Astrocyte (in vitro differentiated cells and primary cell): ENCODE measurements around the gene MSANTD7. TPM values are rescaled to one million over a fixed set of nuclear protein-coding genes. Genes with fewer than 3 reads are reported as not detected.

Source experiments
- DNase-seq: peaks from one replicate; pipeline ENCODE4 v3.0.0-alpha.2; 2010; ENCODE audit warnings: low read depth
- FAIRE-seq: peaks from 2 replicates; lab custom pipeline; 2011; peaks lifted over from hg19 to GRCh38; lab: Jason Lieb, UNC
- H2AFZ ChIP-seq: 2 replicates; pipeline ENCODE4 v1.6.0; 2012; ENCODE audit warnings: low read depth, low read length, inconsistent platforms
- H3K27ac ChIP-seq: 2 replicates; pipeline ENCODE4 v1.5.1; 2011; ENCODE audit warnings: low read depth, low read length, inconsistent platforms
- H3K27me3 ChIP-seq: 2 replicates; pipeline ENCODE4 v1.6.0; 2011; ENCODE audit warnings: low read length, inconsistent platforms; ENCODE audit not compliant: insufficient read depth
- H3K36me3 ChIP-seq: 2 replicates; pipeline ENCODE4 v1.5.1; 2011; ENCODE audit warnings: low read length, inconsistent platforms; ENCODE audit not compliant: insufficient read depth
- H3K4me1 ChIP-seq: 2 replicates; pipeline ENCODE4 v1.5.1; 2011; ENCODE audit warnings: low read length, inconsistent platforms; ENCODE audit not compliant: insufficient read depth
- H3K4me2 ChIP-seq: 2 replicates; pipeline ENCODE4 v1.6.0; 2012; ENCODE audit warnings: low read length, inconsistent platforms
- H3K4me3 ChIP-seq: 2 replicates; pipeline ENCODE4 v1.5.1; 2011; ENCODE audit warnings: low read depth, mild to moderate bottlenecking, low read length, inconsistent platforms; ENCODE audit not compliant: insufficient read depth
- H3K79me2 ChIP-seq: 2 replicates; pipeline ENCODE4 v1.6.0; 2012; ENCODE audit warnings: mild to moderate bottlenecking, low read length, inconsistent platforms; ENCODE audit not compliant: insufficient read depth
- H3K9ac ChIP-seq: 2 replicates; pipeline ENCODE4 v1.6.0; 2012; ENCODE audit warnings: mild to moderate bottlenecking, low read length, inconsistent platforms
- H3K9me3 ChIP-seq: 2 replicates; pipeline ENCODE4 v1.5.1; 2012; ENCODE audit warnings: low read depth, mild to moderate bottlenecking, low read length, inconsistent platforms; ENCODE audit not compliant: insufficient read depth
- H4K20me1 ChIP-seq: 2 replicates; pipeline ENCODE4 v1.6.0; 2012; ENCODE audit warnings: low read length, inconsistent platforms; ENCODE audit not compliant: insufficient read depth
- H3K27ac Mint-ChIP-seq: one replicate; pipeline ENCODE4 v1.8.0; 2021; ENCODE audit warnings: mild to moderate bottlenecking, mixed read lengths; ENCODE audit not compliant: unreplicated experiment
- H3K27me3 Mint-ChIP-seq: one replicate; pipeline ENCODE4 v1.8.0; 2021; ENCODE audit warnings: low read depth, mixed read lengths; ENCODE audit not compliant: unreplicated experiment
- H3K36me3 Mint-ChIP-seq: one replicate; pipeline ENCODE4 v1.8.0; 2021; ENCODE audit warnings: low read depth, mixed read lengths; ENCODE audit not compliant: unreplicated experiment
- H3K4me1 Mint-ChIP-seq: one replicate; pipeline ENCODE4 v1.8.0; 2021; ENCODE audit warnings: low read depth, mixed read lengths; ENCODE audit not compliant: unreplicated experiment
- H3K4me3 Mint-ChIP-seq: one replicate; pipeline ENCODE4 v1.8.0; 2021; ENCODE audit warnings: mild to moderate bottlenecking, moderate library complexity, mixed read lengths; ENCODE audit not compliant: unreplicated experiment
- H3K9me3 Mint-ChIP-seq: one replicate; pipeline ENCODE4 v1.8.0; 2021; ENCODE audit warnings: mild to moderate bottlenecking, mixed read lengths; ENCODE audit not compliant: unreplicated experiment
- EZH2 ChIP-seq: IDR thresholded peaks from 2 replicates; pipeline ENCODE4 v1.6.1; 2012; ENCODE audit warnings: mild to moderate bottlenecking, low read length, inconsistent platforms; ENCODE audit not compliant: insufficient read depth
- total RNA-seq: library from RNA; stranded (reverse); gene quantifications from 2 replicates; pipeline ENCODE4 v1.2.1, GENCODE V29; 2021
- TF ChIP-seq, protein P1 (sequence below): IDR thresholded peaks from 2 replicates; pipeline ENCODE4 v1.5.1; 2011; ENCODE audit warnings: low read depth, mild to moderate bottlenecking, inconsistent platforms, low read length, moderate library complexity; ENCODE audit not compliant: insufficient read depth

Gene MSANTD7
- total RNA-seq, 1 donor from 2014 or later = 16.0 TPM

DNA sequence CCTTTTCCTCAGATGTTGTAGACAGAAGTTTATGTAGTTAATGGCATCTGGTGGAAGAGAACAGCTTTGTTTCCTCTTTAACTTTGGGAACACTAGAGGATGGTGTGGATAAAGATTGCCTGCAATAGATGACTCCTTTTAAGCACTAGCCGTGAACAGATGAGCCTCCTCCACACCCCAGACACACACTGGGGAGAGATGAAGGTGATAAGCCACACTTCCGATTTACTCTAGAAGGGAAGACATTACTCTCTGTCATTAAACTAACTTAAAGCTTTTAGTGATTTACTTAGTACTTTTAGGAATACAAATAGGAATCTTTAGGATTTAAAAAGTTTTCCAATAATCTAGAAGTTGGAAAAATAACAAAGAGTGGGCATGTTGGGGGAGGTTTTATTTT, 6.8 kb downstream of the MSANTD7 start:
- Histone ChIP-seq H3K79me2 (peaks cover 18% of the 10 kb centered on the region), H4K20me1 (peaks cover 3% of the 10 kb centered on the region), H3K27ac (no peak overlapping the region), H3K4me1 (no peaks in the 10 kb centered on the region), H3K9ac (no peak overlapping the region), H3K4me3 (no peak overlapping the region), H3K27me3 (no peaks in the 10 kb centered on the region), H3K9me3 (no peaks in the 10 kb centered on the region), H3K4me2 (no peak overlapping the region), H2AFZ (no peak overlapping the region), H3K36me3 (peaks cover 40% of the 10 kb centered on the region)
- Mint-ChIP-seq H3K36me3 (peaks cover 5% of the 10 kb centered on the region), H3K9me3 (no peaks in the 10 kb centered on the region), H3K4me1 (no peaks in the 10 kb centered on the region), H3K4me3 (no peak overlapping the region), H3K27ac (no peak overlapping the region), H3K27me3 (no peaks in the 10 kb centered on the region)
- TF ChIP-seq, protein P1, sequence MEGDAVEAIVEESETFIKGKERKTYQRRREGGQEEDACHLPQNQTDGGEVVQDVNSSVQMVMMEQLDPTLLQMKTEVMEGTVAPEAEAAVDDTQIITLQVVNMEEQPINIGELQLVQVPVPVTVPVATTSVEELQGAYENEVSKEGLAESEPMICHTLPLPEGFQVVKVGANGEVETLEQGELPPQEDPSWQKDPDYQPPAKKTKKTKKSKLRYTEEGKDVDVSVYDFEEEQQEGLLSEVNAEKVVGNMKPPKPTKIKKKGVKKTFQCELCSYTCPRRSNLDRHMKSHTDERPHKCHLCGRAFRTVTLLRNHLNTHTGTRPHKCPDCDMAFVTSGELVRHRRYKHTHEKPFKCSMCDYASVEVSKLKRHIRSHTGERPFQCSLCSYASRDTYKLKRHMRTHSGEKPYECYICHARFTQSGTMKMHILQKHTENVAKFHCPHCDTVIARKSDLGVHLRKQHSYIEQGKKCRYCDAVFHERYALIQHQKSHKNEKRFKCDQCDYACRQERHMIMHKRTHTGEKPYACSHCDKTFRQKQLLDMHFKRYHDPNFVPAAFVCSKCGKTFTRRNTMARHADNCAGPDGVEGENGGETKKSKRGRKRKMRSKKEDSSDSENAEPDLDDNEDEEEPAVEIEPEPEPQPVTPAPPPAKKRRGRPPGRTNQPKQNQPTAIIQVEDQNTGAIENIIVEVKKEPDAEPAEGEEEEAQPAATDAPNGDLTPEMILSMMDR = no peak
- TF ChIP-seq EZH2 = no peak
- no peak for FAIRE-seq
- no peak for DNase-seq

DNA sequence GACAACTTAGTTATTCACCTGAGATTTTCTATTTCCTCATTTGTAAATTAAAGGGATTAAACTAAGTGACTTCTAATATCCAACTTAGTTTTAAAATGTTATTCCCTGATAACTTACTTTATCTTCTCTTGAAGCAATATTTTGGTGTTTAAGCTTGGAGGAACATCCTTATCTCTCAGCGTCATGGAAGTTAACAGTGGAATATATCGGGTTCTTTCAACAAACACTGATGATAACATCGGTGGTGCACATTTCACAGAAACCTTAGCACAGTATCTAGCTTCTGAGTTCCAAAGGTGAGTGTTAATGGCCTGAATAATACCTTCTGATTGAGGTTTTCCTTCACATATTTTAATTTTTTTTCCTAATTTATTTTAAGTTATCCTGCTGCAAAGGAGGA, 14.1 kb downstream of the MSANTD7 start:
- peaks cover 11% of the 10 kb centered on the region for H3K36me3 ChIP-seq
- no peaks in the 10 kb centered on the region for H3K9me3 ChIP-seq
- no peaks in the 10 kb centered on the region for H3K79me2 ChIP-seq
- DNase-seq = no peak
- H4K20me1 ChIP-seq = no peaks in the 10 kb centered on the region
- Mint-ChIP-seq H3K4me1 (no peaks in the 10 kb centered on the region), H3K27me3 (no peaks in the 10 kb centered on the region), H3K36me3 (peaks cover 1% of the 10 kb centered on the region), H3K27ac (no peak overlapping the region), H3K9me3 (no peaks in the 10 kb centered on the region), H3K4me3 (no peak overlapping the region)
- H3K4me3 ChIP-seq = no peak overlapping the region
- H3K27ac ChIP-seq = no peak overlapping the region
- H3K4me2 ChIP-seq = no peak overlapping the region
- no peak overlapping the region for H2AFZ ChIP-seq
- FAIRE-seq = no peak
- no peak overlapping the region for H3K9ac ChIP-seq
- TF ChIP-seq EZH2 = no peak
- TF ChIP-seq, protein P1 = no peak
- H3K27me3 ChIP-seq = no peaks in the 10 kb centered on the region
- H3K4me1 ChIP-seq = no peaks in the 10 kb centered on the region

DNA sequence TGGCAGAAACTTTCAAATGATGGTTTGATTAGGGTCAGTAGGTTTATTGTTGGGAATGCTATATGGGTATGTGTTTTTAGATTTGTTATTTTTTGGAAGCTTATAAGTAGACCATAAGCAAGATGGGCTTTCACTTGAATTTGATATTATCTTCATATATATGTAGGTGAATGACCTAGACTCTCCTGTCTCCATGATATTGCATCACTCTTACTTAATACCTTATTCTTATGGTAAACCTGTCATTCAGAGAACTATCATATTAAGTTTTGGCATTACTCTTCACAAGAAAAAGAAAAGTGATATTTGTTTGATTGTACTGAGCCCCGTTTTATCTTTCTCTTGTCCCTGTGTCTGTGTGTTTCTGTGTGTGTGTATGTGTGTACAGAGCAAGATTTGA, 17.3 kb downstream of the MSANTD7 start:
- H3K27ac Mint-ChIP-seq = no peak overlapping the region
- Histone ChIP-seq H3K4me2 (no peak overlapping the region), H3K4me3 (no peak overlapping the region), H3K27ac (no peak overlapping the region), H3K9ac (no peak overlapping the region), H2AFZ (no peak overlapping the region), H3K36me3 (peaks cover 6% of the 10 kb centered on the region), H3K27me3 (no peaks in the 10 kb centered on the region), H4K20me1 (no peaks in the 10 kb centered on the region), H3K79me2 (no peaks in the 10 kb centered on the region), H3K9me3 (no peaks in the 10 kb centered on the region), H3K4me1 (no peaks in the 10 kb centered on the region)
- no peaks in the 10 kb centered on the region for H3K4me1 Mint-ChIP-seq
- H3K27me3 Mint-ChIP-seq = no peaks in the 10 kb centered on the region
- no peak for DNase-seq
- TF ChIP-seq, protein P1 = no peak
- no peak for TF ChIP-seq EZH2
- H3K4me3 Mint-ChIP-seq = no peak overlapping the region
- H3K36me3 Mint-ChIP-seq = peaks cover 5% of the 10 kb centered on the region
- no peak for FAIRE-seq
- no peaks in the 10 kb centered on the region for H3K9me3 Mint-ChIP-seq
